Retinal pigment epithelial cell (primary cell): ENCODE measurements around the gene FAF1.

Experiments
- DNase-seq: peaks from one replicate; pipeline ENCODE4 v3.0.0-alpha.2; 2010; ENCODE audit warnings: low read depth
- H3K4me3 ChIP-seq: 2 replicates; pipeline ENCODE4 v1.5.1; 2011; ENCODE audit warnings: mild to moderate bottlenecking, low read length, control low read depth, moderate library complexity
- TF ChIP-seq, protein P1 (sequence below): conservative IDR thresholded peaks from 2 replicates; pipeline ENCODE4 v1.5.1; 2011; ENCODE audit warnings: low read depth, low read length, control low read depth, inconsistent platforms

FAF1 gene

DNA sequence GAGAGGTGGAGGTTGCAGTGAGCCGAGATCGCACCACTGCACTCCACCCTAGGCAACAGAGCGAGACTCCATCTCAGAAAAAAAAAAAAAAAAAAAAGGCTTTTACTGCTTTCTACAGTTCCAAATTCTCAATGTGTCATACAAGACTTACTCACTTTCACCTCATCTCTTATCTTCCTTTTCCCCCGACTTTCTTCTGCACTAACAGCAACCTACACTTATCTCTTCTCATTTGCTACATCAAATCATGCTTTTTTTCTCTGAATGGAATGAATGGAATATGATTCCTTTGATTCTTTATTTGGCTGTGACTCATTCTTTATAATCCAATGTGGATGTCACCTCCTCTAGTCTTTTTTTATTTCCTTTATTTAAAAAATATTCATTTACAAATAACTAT, 368.5 kb downstream of the FAF1 start:
- no peak for DNase-seq
- no peak overlapping the region for H3K4me3 ChIP-seq
- TF ChIP-seq, protein P1, sequence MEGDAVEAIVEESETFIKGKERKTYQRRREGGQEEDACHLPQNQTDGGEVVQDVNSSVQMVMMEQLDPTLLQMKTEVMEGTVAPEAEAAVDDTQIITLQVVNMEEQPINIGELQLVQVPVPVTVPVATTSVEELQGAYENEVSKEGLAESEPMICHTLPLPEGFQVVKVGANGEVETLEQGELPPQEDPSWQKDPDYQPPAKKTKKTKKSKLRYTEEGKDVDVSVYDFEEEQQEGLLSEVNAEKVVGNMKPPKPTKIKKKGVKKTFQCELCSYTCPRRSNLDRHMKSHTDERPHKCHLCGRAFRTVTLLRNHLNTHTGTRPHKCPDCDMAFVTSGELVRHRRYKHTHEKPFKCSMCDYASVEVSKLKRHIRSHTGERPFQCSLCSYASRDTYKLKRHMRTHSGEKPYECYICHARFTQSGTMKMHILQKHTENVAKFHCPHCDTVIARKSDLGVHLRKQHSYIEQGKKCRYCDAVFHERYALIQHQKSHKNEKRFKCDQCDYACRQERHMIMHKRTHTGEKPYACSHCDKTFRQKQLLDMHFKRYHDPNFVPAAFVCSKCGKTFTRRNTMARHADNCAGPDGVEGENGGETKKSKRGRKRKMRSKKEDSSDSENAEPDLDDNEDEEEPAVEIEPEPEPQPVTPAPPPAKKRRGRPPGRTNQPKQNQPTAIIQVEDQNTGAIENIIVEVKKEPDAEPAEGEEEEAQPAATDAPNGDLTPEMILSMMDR, result no peak

DNA sequence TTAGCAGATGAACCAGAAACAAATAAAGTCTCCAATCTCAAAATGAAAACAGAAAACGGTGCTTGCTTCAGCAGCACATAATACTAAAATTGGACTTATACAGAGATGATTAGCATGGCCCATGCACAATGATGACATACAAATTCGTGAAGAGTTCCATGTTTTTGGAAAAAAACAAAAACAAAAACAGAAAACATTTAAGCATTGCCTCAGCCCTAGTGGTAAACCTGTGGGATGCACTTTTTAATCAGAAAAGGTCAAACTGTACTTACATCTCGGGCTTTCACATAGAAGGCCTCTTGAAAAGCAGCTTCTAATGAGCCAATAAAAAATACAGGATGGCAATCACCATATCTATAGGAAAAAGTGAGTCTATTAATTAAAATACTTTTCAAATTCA, 377.7 kb downstream of the FAF1 start:
- no peak overlapping the region for H3K4me3 ChIP-seq
- DNase-seq, result no peak
- TF ChIP-seq, protein P1, result peak; percentile 7

DNA sequence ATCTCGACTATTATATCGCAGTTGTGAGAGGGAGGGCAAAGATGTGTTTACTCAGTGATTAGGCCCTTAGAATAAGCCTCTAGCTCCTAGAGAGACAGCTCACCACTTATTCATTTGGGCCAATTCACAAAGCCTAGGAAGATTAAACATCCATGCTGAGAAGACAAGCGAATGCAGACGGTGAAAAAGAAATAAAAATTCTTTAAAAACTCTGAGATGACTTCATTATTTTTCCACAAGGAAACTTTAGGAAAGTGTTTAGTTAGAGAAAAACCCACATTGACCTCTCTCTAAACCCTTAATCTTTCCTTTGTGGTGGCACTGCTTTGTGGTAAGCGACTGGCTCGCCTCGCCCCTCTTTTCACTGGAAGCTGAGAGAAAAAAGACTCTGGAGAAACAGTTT, 390.0 kb downstream of the FAF1 start:
- peak; percentile 50 for DNase-seq
- H3K4me3 ChIP-seq, result no peak overlapping the region
- TF ChIP-seq, protein P1, result no peak

DNA sequence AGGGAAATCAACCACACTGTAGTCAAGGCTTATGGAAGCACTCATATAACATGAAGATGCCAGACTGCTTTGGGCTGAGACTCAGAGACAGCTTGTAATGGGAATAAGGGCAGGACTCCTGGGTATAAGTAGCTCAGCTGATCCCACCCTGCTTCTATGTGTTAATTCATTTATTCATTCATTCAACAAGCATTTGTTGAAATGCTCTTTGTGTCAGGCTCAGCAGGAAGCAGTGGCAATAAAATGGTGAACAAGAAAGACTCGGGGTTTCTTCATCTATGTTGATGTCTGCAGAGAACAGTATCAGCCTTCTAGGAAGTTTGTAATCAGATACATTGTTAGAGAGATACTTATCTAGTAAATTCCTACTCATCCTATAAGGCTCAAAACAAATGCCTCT, 391.3 kb downstream of the FAF1 start:
- DNase-seq, result no peak

DNA sequence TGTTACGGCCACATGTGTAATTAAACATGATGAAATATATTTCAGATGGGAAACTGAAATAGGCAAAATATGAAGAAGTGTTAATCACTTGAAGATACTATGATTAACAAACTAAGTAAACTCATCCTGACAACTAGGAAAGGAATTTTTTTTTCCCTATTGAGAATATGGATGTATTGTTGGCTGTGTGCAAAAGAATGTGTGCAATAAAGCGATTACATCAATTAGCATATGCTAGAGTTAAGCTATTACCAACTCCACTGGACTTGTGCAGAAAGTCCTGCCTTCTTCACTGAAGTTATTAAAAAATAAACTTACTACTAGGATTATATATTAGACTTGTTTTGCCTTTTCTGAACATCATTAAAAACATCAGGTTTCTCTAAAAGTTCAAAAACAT, 393.7 kb downstream of the FAF1 start:
- TF ChIP-seq, protein P1, result no peak
- DNase-seq, result no peak

More for the DNA sequence above, 391.3 kb downstream of the FAF1 start:
- H3K4me3 ChIP-seq, result no peak overlapping the region
- TF ChIP-seq, protein P1, result no peak

DNA sequence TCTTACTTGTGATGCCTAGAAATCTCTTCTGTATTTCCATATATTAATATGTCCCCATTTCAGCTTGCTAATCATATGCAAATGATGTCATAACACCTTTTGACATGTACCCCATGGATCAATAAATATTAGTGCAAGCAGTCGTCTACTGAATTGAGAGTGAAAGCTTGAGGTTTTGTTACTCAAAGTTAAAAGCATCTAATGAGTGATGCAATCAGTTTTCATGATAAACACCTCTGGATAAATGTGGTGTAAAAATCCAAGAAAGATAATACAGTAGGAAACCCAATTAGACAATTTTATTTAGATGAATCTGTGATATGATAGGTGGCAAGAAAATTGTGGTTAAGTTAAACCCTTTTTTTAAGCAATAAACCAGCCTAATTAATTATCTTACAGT, 395.6 kb downstream of the FAF1 start:
- TF ChIP-seq, protein P1, result no peak
- no peak overlapping the region for H3K4me3 ChIP-seq

More for the DNA sequence above, 393.7 kb downstream of the FAF1 start:
- no peak overlapping the region for H3K4me3 ChIP-seq

DNA sequence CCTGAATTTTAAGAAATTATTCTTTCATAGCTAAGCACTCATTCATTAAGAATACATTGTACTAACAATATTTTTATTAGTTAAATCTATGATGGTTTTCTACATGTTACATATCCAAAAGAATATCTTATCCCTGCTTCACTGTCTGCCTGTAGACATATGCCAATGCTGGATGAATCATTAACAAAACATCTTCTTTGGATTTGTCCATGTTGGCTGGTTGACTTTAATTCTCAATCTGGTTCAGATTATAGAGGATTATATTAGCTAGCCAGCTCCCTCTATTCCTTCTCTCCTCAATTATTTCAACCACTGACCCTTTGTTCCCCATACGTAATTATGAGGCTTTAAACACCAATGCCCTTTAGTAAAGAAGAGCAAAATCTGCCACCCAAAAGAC, 398.0 kb downstream of the FAF1 start:
- H3K4me3 ChIP-seq, result no peak overlapping the region
- DNase-seq, result no peak

More for the DNA sequence above, 395.6 kb downstream of the FAF1 start:
- no peak for DNase-seq

More for the DNA sequence above, 398.0 kb downstream of the FAF1 start:
- TF ChIP-seq, protein P1, result no peak
